ENCODE results near the gene SLIT3. TPM values are rescaled to one million over a fixed set of nuclear protein-coding genes. Genes with fewer than 3 reads are reported as not detected.

SLIT3 gene
- total RNA-seq, 1 experiment from 2014 or later: not detected

DNA sequence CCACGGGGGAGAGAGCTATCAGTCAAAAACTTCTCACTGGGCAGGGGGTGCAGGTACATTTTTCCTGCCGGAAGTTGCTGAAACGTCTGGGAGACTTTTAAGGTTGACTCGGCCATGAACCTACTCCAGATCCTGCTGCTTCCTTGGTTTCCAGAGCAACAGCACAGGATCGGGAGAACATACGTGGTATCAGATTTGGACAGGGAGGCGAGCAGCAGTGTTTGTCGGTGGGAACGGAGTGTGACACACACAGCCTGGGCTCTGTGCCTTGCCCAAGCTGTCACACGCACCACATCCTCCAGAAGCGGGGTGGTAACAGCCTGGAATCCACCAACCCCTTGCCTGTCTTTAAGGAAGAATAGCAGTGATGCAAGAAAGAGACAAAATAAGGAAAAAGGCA, 276.5 kb downstream of the SLIT3 start:
- H3K36me3 ChIP-seq (ENCODE audit: insufficient read depth, low read length): no peaks in the 10 kb centered on the region
- no peaks in the 10 kb centered on the region for H3K27me3 ChIP-seq (ENCODE audit: low read length)
- H3K79me2 ChIP-seq (ENCODE audit: low read length): no peaks in the 10 kb centered on the region
- no peaks in the 10 kb centered on the region for H3K9me2 ChIP-seq (replicated peaks; ENCODE audit: insufficient read depth, low read length)
- no peak overlapping the region for H3K4me3 ChIP-seq (ENCODE audit: low read length)
- DNase-seq: no peak
- no peaks in the 10 kb centered on the region for H4K20me1 ChIP-seq (ENCODE audit: insufficient read depth, low read depth, low read length)
- H2AFZ ChIP-seq (ENCODE audit: low read length): no peak overlapping the region
- H3K9me3 ChIP-seq (ENCODE audit: low read length): no peaks in the 10 kb centered on the region
- no peak overlapping the region for H3K9ac ChIP-seq (ENCODE audit: low read length)
- no peaks in the 10 kb centered on the region for H3K4me1 ChIP-seq (ENCODE audit: low read length)
- H3K4me2 ChIP-seq (ENCODE audit: low read depth, low read length, poor library complexity, severe bottlenecking): no peak overlapping the region
- no peak overlapping the region for H3K27ac ChIP-seq (ENCODE audit: low read length)

DNA sequence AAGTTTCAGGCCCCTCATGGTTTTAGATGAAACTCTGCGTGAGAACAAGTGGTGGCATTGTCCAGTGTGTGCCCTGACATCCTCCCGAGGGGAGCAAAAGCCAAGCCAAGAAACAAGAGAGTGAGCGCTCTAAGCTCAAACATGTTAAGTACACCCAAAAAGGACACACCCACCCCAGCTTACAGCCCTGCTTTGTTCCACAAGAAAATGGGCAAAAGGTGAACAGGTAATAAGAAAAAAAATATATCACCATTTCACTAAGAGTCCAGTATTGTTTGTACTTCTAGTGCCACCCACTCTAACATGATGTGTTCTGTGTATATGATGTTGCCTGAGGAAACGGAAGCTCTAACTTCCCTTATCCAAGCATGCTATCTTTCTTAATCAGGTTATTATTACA, 278.2 kb downstream of the SLIT3 start:
- no peak overlapping the region for H3K4me2 ChIP-seq (ENCODE audit: low read depth, low read length, poor library complexity, severe bottlenecking)
- H3K27ac ChIP-seq (ENCODE audit: low read length): no peak overlapping the region
- DNase-seq: no peak
- no peaks in the 10 kb centered on the region for H3K79me2 ChIP-seq (ENCODE audit: low read length)
- H3K9me2 ChIP-seq (replicated peaks; ENCODE audit: insufficient read depth, low read length): no peaks in the 10 kb centered on the region
- H3K27me3 ChIP-seq (ENCODE audit: low read length): no peaks in the 10 kb centered on the region
- H3K4me3 ChIP-seq (ENCODE audit: low read length): no peak overlapping the region
- H3K9me3 ChIP-seq (ENCODE audit: low read length): no peaks in the 10 kb centered on the region
- H3K9ac ChIP-seq (ENCODE audit: low read length): no peak overlapping the region
- no peak overlapping the region for H2AFZ ChIP-seq (ENCODE audit: low read length)
- H3K36me3 ChIP-seq (ENCODE audit: insufficient read depth, low read length): no peaks in the 10 kb centered on the region
- H4K20me1 ChIP-seq (ENCODE audit: insufficient read depth, low read depth, low read length): no peaks in the 10 kb centered on the region
- no peaks in the 10 kb centered on the region for H3K4me1 ChIP-seq (ENCODE audit: low read length)

DNA sequence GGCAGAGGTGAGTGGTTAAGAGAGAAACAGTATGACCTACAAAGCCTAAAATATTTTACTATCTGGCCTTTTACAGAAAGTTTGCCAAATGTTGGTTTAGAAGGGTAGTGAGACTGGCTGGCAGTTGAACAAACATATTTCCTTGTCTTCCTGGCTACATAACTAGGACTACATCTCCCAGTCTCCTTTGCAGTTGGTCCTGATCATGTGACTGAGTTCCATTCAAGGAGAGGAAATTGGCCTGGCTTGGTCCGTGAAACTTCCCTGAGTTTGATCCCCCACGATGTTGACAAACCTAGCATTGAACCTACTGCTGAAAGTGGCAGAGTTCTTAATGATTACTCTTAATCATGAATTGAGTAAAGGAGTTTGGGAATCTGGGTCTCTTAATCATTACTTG, 280.8 kb downstream of the SLIT3 start:
- Histone ChIP-seq H3K9ac (ENCODE audit: low read length) (no peak overlapping the region), H3K4me3 (ENCODE audit: low read length) (no peak overlapping the region), H2AFZ (ENCODE audit: low read length) (no peak overlapping the region), H4K20me1 (ENCODE audit: insufficient read depth, low read depth, low read length) (no peaks in the 10 kb centered on the region), H3K79me2 (ENCODE audit: low read length) (no peaks in the 10 kb centered on the region), H3K4me1 (ENCODE audit: low read length) (no peaks in the 10 kb centered on the region), H3K27ac (ENCODE audit: low read length) (no peak overlapping the region), H3K36me3 (ENCODE audit: insufficient read depth, low read length) (no peaks in the 10 kb centered on the region), H3K27me3 (ENCODE audit: low read length) (no peaks in the 10 kb centered on the region), H3K4me2 (ENCODE audit: low read depth, low read length, poor library complexity, severe bottlenecking) (no peak overlapping the region), H3K9me3 (ENCODE audit: low read length) (no peaks in the 10 kb centered on the region), H3K9me2 (replicated peaks; ENCODE audit: insufficient read depth, low read length) (no peaks in the 10 kb centered on the region)
- DNase-seq: no peak

DNA sequence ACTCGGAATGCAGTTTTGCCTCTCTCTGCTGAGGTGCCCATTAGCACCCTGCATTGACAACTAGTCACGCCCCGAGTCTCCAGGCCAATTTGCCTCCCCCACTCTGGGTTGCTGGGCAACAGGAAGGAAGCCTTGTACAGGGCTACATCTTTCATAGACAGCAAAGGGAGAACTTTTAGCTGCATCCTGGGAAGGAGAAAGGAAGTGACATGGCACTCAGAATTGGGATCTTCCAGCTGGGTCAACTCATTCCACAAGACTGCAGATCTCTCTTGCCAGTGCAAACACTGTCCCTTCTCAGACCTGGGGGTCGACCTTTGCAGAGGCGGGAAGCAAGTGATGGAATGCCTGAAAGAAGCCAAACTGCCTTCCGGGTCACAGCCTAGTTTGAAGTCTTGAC, 282.0 kb downstream of the SLIT3 start:
- no peak for DNase-seq
- H3K4me2 ChIP-seq (ENCODE audit: low read depth, low read length, poor library complexity, severe bottlenecking): no peak overlapping the region
- no peaks in the 10 kb centered on the region for H3K79me2 ChIP-seq (ENCODE audit: low read length)
- no peak overlapping the region for H3K4me3 ChIP-seq (ENCODE audit: low read length)
- H3K27me3 ChIP-seq (ENCODE audit: low read length): no peaks in the 10 kb centered on the region
- no peaks in the 10 kb centered on the region for H4K20me1 ChIP-seq (ENCODE audit: insufficient read depth, low read depth, low read length)
- no peak overlapping the region for H2AFZ ChIP-seq (ENCODE audit: low read length)
- H3K4me1 ChIP-seq (ENCODE audit: low read length): no peaks in the 10 kb centered on the region
- H3K36me3 ChIP-seq (ENCODE audit: insufficient read depth, low read length): no peaks in the 10 kb centered on the region
- no peak overlapping the region for H3K9ac ChIP-seq (ENCODE audit: low read length)
- H3K9me2 ChIP-seq (replicated peaks; ENCODE audit: insufficient read depth, low read length): no peaks in the 10 kb centered on the region
- no peak overlapping the region for H3K27ac ChIP-seq (ENCODE audit: low read length)
- no peaks in the 10 kb centered on the region for H3K9me3 ChIP-seq (ENCODE audit: low read length)

DNA sequence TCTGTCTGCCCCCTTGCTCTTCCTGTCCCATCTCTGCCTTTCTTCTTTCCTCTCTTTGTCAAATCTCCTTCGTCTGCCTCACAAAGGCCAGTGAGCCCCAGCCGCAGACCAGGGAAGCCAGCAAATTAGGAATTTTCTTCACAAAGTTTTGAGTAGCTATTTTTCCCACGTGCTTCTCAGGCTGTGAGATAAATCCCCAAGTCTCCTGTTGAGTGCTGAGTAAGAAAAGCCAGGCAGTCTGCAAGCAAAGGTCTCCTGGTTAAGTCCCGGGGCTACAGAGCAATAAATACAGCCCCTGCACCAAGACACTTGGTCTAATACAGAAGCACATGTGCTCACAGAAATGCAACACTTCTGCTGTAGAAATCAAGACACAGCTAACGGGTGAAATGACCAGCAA, 284.9 kb downstream of the SLIT3 start:
- Histone ChIP-seq H3K4me2 (ENCODE audit: low read depth, low read length, poor library complexity, severe bottlenecking) (no peak overlapping the region), H3K4me3 (ENCODE audit: low read length) (no peak overlapping the region), H3K9ac (ENCODE audit: low read length) (no peak overlapping the region), H3K9me2 (replicated peaks; ENCODE audit: insufficient read depth, low read length) (no peaks in the 10 kb centered on the region), H4K20me1 (ENCODE audit: insufficient read depth, low read depth, low read length) (no peaks in the 10 kb centered on the region), H3K36me3 (ENCODE audit: insufficient read depth, low read length) (no peaks in the 10 kb centered on the region), H3K27me3 (ENCODE audit: low read length) (no peaks in the 10 kb centered on the region), H3K27ac (ENCODE audit: low read length) (no peak overlapping the region), H2AFZ (ENCODE audit: low read length) (no peak overlapping the region), H3K4me1 (ENCODE audit: low read length) (no peaks in the 10 kb centered on the region), H3K9me3 (ENCODE audit: low read length) (no peaks in the 10 kb centered on the region), H3K79me2 (ENCODE audit: low read length) (no peaks in the 10 kb centered on the region)
- no peak for DNase-seq

DNA sequence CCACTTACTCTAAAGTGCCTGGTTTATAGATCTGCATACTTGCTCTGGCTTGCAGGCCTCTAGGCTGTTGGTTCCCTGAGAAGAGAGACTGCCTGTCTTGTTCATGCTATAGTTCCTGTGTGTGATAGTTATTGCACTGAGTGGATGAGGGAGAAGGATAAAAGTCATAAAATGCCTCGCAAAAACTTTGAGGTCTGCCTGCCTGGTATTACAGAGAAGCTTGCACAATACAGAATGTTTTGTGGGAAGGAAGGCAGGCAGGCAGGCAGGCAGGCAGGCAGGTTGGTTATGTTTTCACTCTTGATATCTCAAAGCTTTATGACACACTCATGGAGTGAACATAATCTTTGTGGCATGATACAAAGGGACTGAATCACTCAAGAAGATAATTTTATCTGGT, 287.1 kb downstream of the SLIT3 start:
- Histone ChIP-seq H3K27me3 (ENCODE audit: low read length) (no peaks in the 10 kb centered on the region), H4K20me1 (ENCODE audit: insufficient read depth, low read depth, low read length) (no peaks in the 10 kb centered on the region), H2AFZ (ENCODE audit: low read length) (no peak overlapping the region), H3K9me2 (replicated peaks; ENCODE audit: insufficient read depth, low read length) (no peaks in the 10 kb centered on the region), H3K4me1 (ENCODE audit: low read length) (no peaks in the 10 kb centered on the region), H3K4me3 (ENCODE audit: low read length) (no peak overlapping the region), H3K79me2 (ENCODE audit: low read length) (no peaks in the 10 kb centered on the region), H3K27ac (ENCODE audit: low read length) (no peak overlapping the region), H3K9me3 (ENCODE audit: low read length) (no peaks in the 10 kb centered on the region), H3K36me3 (ENCODE audit: insufficient read depth, low read length) (no peaks in the 10 kb centered on the region), H3K4me2 (ENCODE audit: low read depth, low read length, poor library complexity, severe bottlenecking) (no peak overlapping the region), H3K9ac (ENCODE audit: low read length) (no peak overlapping the region)
- DNase-seq: no peak

DNA sequence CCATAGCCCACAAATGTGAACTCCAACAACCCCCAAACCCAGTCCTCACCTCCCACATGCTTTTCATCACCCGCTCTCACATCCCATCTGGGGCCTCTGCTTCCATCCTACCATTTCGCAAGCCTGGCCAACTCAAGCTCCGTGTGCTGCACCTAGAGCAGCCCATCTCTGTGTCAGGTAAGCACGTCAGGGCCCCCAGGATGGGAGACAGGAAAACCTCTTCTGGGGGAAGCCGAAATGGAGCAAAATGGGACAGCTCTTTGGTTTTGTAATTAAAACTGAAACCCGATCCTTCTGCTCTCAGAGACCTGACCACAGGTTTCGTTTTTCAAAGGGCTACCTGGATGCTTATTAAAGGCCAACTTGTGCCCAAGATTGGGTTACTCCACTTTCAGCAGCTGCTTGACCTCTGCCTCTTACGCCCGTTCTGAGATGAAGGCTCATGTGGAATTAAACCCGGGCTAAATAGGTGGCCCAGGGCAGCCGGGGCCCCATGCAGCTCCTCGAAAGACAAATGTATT, 287.7 kb downstream of the SLIT3 start:
- DNase-seq: no peak
- Histone ChIP-seq H3K27me3 (ENCODE audit: low read length) (no peaks in the 10 kb centered on the region), H3K36me3 (ENCODE audit: insufficient read depth, low read length) (no peaks in the 10 kb centered on the region), H3K9me3 (ENCODE audit: low read length) (no peaks in the 10 kb centered on the region), H2AFZ (ENCODE audit: low read length) (no peak overlapping the region; the same call in 1 of the 2 replicates), H3K4me1 (ENCODE audit: low read length) (no peaks in the 10 kb centered on the region), H3K4me2 (ENCODE audit: low read depth, low read length, poor library complexity, severe bottlenecking) (no peak overlapping the region), H4K20me1 (ENCODE audit: insufficient read depth, low read depth, low read length) (no peaks in the 10 kb centered on the region), H3K79me2 (ENCODE audit: low read length) (no peaks in the 10 kb centered on the region), H3K27ac (ENCODE audit: low read length) (no peak overlapping the region), H3K4me3 (ENCODE audit: low read length) (no peak overlapping the region), H3K9ac (ENCODE audit: low read length) (no peak overlapping the region), H3K9me2 (replicated peaks; ENCODE audit: insufficient read depth, low read length) (no peaks in the 10 kb centered on the region)

DNA sequence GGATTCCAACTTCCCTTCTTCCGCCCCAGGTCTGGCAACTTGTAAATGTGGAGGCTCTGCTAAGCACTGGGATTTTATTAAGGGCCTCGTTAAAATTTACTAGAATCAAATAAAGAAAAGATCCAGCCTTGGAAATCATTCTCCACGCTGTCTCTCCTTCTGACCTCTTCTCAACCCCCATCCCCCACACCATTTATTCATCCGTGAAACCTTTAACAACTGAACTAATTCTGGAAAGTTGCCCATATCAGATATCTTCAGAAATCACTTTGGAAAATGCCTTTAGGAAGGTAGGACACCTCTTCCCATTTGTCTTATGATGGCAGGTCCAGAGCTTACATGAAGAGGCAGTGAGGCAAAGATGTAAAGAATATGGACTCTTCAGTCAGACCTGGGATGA, 288.5 kb downstream of the SLIT3 start:
- H3K4me3 ChIP-seq (ENCODE audit: low read length): no peak overlapping the region
- H3K4me2 ChIP-seq (ENCODE audit: low read depth, low read length, poor library complexity, severe bottlenecking): no peak overlapping the region
- no peaks in the 10 kb centered on the region for H3K9me3 ChIP-seq (ENCODE audit: low read length)
- H3K27ac ChIP-seq (ENCODE audit: low read length): no peak overlapping the region
- no peaks in the 10 kb centered on the region for H3K4me1 ChIP-seq (ENCODE audit: low read length)
- H3K9ac ChIP-seq (ENCODE audit: low read length): no peak overlapping the region
- H4K20me1 ChIP-seq (ENCODE audit: insufficient read depth, low read depth, low read length): no peaks in the 10 kb centered on the region
- H3K36me3 ChIP-seq (ENCODE audit: insufficient read depth, low read length): no peaks in the 10 kb centered on the region
- no peaks in the 10 kb centered on the region for H3K27me3 ChIP-seq (ENCODE audit: low read length)
- DNase-seq: no peak
- no peaks in the 10 kb centered on the region for H3K79me2 ChIP-seq (ENCODE audit: low read length)
- H2AFZ ChIP-seq (ENCODE audit: low read length): no peak overlapping the region
- no peaks in the 10 kb centered on the region for H3K9me2 ChIP-seq (replicated peaks; ENCODE audit: insufficient read depth, low read length)

DNA sequence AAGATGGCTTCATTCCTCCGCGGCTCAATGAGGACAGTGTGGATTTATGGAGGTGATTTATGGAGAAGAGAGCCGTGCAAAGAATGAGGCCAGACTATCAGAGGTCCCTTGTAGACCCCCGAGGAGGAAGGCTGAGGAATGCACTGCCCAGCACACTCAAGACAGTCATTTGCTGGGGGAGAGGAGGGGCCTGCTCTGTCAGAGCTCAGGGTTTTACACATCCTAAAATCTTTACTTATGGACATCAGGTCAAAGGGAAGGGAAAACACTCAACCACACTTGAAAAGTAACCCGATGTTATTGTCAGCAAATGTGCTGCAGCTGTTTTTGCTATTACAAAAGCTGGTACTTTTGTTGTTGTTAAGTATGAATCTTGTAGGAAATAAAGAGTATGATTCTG, 289.5 kb downstream of the SLIT3 start:
- H3K4me1 ChIP-seq (ENCODE audit: low read length): no peaks in the 10 kb centered on the region
- H3K4me3 ChIP-seq (ENCODE audit: low read length): no peak overlapping the region
- H3K9me2 ChIP-seq (replicated peaks; ENCODE audit: insufficient read depth, low read length): no peaks in the 10 kb centered on the region
- no peaks in the 10 kb centered on the region for H3K27me3 ChIP-seq (ENCODE audit: low read length)
- no peak for DNase-seq
- H3K9ac ChIP-seq (ENCODE audit: low read length): no peak overlapping the region
- H2AFZ ChIP-seq (ENCODE audit: low read length): no peak overlapping the region
- H3K36me3 ChIP-seq (ENCODE audit: insufficient read depth, low read length): no peaks in the 10 kb centered on the region
- H3K4me2 ChIP-seq (ENCODE audit: low read depth, low read length, poor library complexity, severe bottlenecking): no peak overlapping the region
- H3K79me2 ChIP-seq (ENCODE audit: low read length): no peaks in the 10 kb centered on the region
- H3K27ac ChIP-seq (ENCODE audit: low read length): no peak overlapping the region
- no peaks in the 10 kb centered on the region for H3K9me3 ChIP-seq (ENCODE audit: low read length)
- H4K20me1 ChIP-seq (ENCODE audit: insufficient read depth, low read depth, low read length): no peaks in the 10 kb centered on the region

Measured in Karpas-422 (cell line).